Measurements from ENCODE around the gene KCNK2.

The KCNK2 gene

GRCh38 chr1:215071078-215071477 is 11.5 kb upstream of the KCNK2 start:
- Histone ChIP-seq H3K27me3 (ENCODE audit: control insufficient read depth, low read length) (no peaks in the 10 kb centered on the region), H3F3A (ENCODE audit: control insufficient read depth, insufficient read depth) (no peaks in the 10 kb centered on the region), H4K20me1 (ENCODE audit: control insufficient read depth, insufficient read depth, low read depth, low read length) (no peaks in the 10 kb centered on the region), H3K4me2 (ENCODE audit: low read length) (no peak overlapping the region), H3K9me2 (replicated peaks; ENCODE audit: control insufficient read depth, low read length) (no peaks in the 10 kb centered on the region), H3K27ac (ENCODE audit: low read depth, low read length) (no peak overlapping the region), H3K4me1 (ENCODE audit: control insufficient read depth, low read length) (no peaks in the 10 kb centered on the region), H3K4me3 (ENCODE audit: low read length) (no peak overlapping the region), H3K79me2 (ENCODE audit: control insufficient read depth, low read length) (no peaks in the 10 kb centered on the region), H3K36me3 (ENCODE audit: control insufficient read depth, low read length) (no peaks in the 10 kb centered on the region), H3K9me3 (ENCODE audit: control insufficient read depth, insufficient read depth, low read length) (no peaks in the 10 kb centered on the region)
- no peak for TF ChIP-seq EZH2phosphoT487 (IDR thresholded peaks at IDR 0.05; ENCODE audit: borderline replicate concordance, low read length)
- no peak for TF ChIP-seq CTCF (IDR thresholded peaks at IDR 0.05; ENCODE audit: low read depth, low read length, poor library complexity, severe bottlenecking)

- no peaks in the 10 kb centered on the region for H3K79me2 ChIP-seq (ENCODE audit: control insufficient read depth, low read length)
- no peaks in the 10 kb centered on the region for H3K9me2 ChIP-seq (replicated peaks; ENCODE audit: control insufficient read depth, low read length)
- H3K27ac ChIP-seq (ENCODE audit: low read depth, low read length): no peak overlapping the region
- H3F3A ChIP-seq (ENCODE audit: control insufficient read depth, insufficient read depth): no peaks in the 10 kb centered on the region
- H3K4me3 ChIP-seq (ENCODE audit: low read length): no peak overlapping the region
- no peaks in the 10 kb centered on the region for H3K36me3 ChIP-seq (ENCODE audit: control insufficient read depth, low read length)
- H3K4me2 ChIP-seq (ENCODE audit: low read length): no peak overlapping the region
- peak; percentile 30 for TF ChIP-seq CTCF (IDR thresholded peaks at IDR 0.05; ENCODE audit: low read depth, low read length, poor library complexity, severe bottlenecking)
- TF ChIP-seq EZH2phosphoT487 (IDR thresholded peaks at IDR 0.05; ENCODE audit: borderline replicate concordance, low read length): no peak
- no peaks in the 10 kb centered on the region for H3K9me3 ChIP-seq (ENCODE audit: control insufficient read depth, insufficient read depth, low read length)
- H3K27me3 ChIP-seq (ENCODE audit: control insufficient read depth, low read length): no peaks in the 10 kb centered on the region
- H3K4me1 ChIP-seq (ENCODE audit: control insufficient read depth, low read length): no peaks in the 10 kb centered on the region
- H4K20me1 ChIP-seq (ENCODE audit: control insufficient read depth, insufficient read depth, low read depth, low read length): no peaks in the 10 kb centered on the region
These were observed 6.2 kb upstream of the KCNK2 start for GRCh38 chr1:215076322-215076721.

- Histone ChIP-seq H3K9me2 (replicated peaks; ENCODE audit: control insufficient read depth, low read length) (no peaks in the 10 kb centered on the region), H3K79me2 (ENCODE audit: control insufficient read depth, low read length) (no peaks in the 10 kb centered on the region), H4K20me1 (ENCODE audit: control insufficient read depth, insufficient read depth, low read depth, low read length) (no peaks in the 10 kb centered on the region), H3F3A (ENCODE audit: control insufficient read depth, insufficient read depth) (no peaks in the 10 kb centered on the region), H3K27ac (ENCODE audit: low read depth, low read length) (no peak overlapping the region), H3K9me3 (ENCODE audit: control insufficient read depth, insufficient read depth, low read length) (no peaks in the 10 kb centered on the region; the same call in 1 of the 2 replicates), H3K4me2 (ENCODE audit: low read length) (no peak overlapping the region), H3K27me3 (ENCODE audit: control insufficient read depth, low read length) (no peaks in the 10 kb centered on the region), H3K4me1 (ENCODE audit: control insufficient read depth, low read length) (no peaks in the 10 kb centered on the region), H3K36me3 (ENCODE audit: control insufficient read depth, low read length) (no peaks in the 10 kb centered on the region), H3K4me3 (ENCODE audit: low read length) (no peak overlapping the region)
- TF ChIP-seq CTCF (IDR thresholded peaks at IDR 0.05; ENCODE audit: low read depth, low read length, poor library complexity, severe bottlenecking) (no peak), EZH2phosphoT487 (IDR thresholded peaks at IDR 0.05; ENCODE audit: borderline replicate concordance, low read length) (no peak)
These were observed 3.1 kb upstream of the KCNK2 start for GRCh38 chr1:215079456-215079855.
